ENCODE results near the gene FADS3.

Gene FADS3

GRCh38 chr11:61861634-61862033 is 29.7 kb downstream of the FADS3 start:
- TF ChIP-seq, protein P1, sequence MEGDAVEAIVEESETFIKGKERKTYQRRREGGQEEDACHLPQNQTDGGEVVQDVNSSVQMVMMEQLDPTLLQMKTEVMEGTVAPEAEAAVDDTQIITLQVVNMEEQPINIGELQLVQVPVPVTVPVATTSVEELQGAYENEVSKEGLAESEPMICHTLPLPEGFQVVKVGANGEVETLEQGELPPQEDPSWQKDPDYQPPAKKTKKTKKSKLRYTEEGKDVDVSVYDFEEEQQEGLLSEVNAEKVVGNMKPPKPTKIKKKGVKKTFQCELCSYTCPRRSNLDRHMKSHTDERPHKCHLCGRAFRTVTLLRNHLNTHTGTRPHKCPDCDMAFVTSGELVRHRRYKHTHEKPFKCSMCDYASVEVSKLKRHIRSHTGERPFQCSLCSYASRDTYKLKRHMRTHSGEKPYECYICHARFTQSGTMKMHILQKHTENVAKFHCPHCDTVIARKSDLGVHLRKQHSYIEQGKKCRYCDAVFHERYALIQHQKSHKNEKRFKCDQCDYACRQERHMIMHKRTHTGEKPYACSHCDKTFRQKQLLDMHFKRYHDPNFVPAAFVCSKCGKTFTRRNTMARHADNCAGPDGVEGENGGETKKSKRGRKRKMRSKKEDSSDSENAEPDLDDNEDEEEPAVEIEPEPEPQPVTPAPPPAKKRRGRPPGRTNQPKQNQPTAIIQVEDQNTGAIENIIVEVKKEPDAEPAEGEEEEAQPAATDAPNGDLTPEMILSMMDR (conservative IDR thresholded peaks at IDR 0.05), result no peak
- no peak overlapping the region for H3K27ac ChIP-seq

- peak overlapping the region; percentile 40 for H3K27ac ChIP-seq
- TF ChIP-seq, protein P1 (conservative IDR thresholded peaks at IDR 0.05), result no peak
These were observed 31.1 kb downstream of the FADS3 start for GRCh38 chr11:61860054-61860903.

DNA sequence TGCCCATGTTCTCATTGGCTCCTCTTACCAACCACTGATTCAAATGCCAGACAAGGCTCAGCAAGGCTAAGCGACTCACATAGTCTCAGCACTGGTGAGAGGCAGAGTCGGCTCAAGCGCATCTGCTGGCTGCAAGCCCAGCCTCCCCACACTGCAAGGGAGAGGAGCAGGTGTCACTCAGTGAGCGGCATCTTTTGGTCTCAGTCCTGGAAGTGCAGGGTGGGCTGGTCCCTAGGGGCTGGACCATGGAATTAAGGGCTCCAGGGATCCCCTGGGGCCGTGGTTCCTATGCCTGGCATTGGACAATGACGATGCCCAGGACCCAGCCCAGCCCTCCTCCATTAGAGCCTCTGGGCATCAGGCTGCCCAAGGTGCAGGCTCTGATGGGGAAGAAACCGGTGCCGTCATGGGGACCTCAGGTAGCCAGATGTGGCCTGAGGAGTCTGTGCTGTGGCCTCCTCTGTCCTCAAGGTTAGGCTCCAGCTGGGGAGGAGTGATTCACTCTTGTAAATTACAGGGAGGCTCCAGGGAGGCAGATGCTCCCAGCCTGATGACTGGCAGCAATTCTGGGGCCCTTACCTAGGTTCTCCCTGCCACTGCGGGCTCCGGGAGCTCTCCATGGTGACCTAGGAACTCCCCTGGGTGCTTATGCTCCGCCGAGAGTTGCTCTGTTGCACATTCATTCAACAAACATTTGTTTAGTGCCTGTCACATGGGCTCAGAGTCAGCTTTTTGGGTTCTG is 35.2 kb downstream of the FADS3 start:
- TF ChIP-seq, protein P1 (conservative IDR thresholded peaks at IDR 0.05), result no peak
- H3K27ac ChIP-seq, result no peak overlapping the region

DNA sequence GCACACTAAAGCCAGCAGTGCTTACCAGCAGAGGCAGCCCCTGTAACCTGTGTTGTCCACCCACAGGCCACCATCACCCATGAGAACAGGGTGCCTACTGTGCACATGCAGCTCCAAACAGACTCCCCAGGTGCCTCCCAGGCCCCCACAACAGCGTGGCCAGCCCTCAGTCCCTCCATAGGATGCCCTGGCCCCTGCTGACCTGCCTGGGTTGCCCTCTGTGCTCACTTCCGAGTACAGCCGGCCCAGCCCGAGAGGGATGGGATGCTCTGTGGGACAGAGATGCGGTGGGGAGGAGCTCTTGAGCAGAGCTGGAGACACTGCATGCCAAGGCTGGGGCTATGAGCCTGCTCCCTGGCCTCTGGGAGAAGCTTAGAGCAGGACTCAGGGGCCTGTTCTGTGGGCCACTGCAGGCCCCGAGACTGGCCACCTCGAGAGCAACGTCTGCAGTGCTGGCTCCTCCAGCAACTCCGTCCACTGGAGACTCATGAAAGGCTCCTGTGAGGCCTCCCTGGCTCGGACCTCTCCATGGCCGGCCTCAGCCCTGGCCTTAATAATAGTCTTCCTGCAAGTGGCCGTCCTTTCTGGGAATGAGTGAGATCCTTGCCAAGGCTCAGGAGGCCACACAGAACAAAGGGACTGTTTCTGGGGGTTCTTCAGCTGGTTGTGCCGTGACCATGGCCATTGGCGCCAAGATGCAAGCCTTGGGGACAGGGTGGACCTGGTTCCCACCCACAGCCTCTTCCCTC is 36.2 kb downstream of the FADS3 start:
- TF ChIP-seq, protein P1 (conservative IDR thresholded peaks at IDR 0.05), result no peak
- no peak overlapping the region for H3K27ac ChIP-seq

DNA sequence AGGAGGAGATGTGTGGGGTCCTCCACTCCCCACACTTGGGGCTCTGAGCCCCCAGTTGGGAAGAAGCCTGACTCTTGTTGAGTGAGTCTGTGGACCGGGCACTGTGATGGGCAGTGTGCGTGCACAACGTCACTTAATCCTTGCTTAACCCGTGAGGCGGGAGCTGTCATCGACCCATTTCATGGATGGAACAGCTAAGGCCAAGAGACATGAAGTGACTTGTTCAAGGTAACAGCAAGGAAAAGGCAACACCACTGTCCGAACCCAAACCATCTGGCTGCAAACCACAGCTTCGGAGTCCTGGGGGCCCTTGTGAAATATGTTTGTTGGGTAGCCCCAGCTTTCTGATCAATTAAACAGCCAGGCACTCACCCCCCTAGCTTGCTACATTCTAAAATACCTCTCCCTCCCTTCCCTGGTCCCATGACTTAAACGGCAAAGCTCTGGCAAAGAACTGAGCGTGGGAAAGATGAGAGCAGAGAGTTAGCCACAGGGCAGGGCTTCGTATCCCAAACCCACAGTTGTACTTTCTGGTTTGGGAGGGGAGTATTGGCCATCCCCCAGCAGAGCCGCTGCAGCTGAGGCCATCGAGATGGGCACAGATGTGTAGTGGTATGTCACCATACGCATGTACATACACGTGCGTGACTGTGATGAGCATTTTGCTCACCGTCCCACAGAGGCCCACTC is 37.0 kb downstream of the FADS3 start:
- TF ChIP-seq, protein P1 (conservative IDR thresholded peaks at IDR 0.05), result no peak
- no peak overlapping the region for H3K27ac ChIP-seq

GRCh38 chr11:61853698-61854169 is 37.6 kb downstream of the FADS3 start:
- H3K27ac ChIP-seq, result no peak overlapping the region
- TF ChIP-seq, protein P1 (conservative IDR thresholded peaks at IDR 0.05), result no peak
